ENCODE data around the gene DENND6B.
"Not testable (repeated sequence)": the region's sequence is repeated elsewhere in the genome, so short reads cannot be mapped to it uniquely, and the experiment has no call there.

Gene DENND6B

GRCh38 chr22:50338042-50338573, 11.3 kb upstream of the DENND6B start:
- peaks cover 3% of the 10 kb centered on the region for H3K4me1 ChIP-seq (ENCODE audit: control insufficient read depth, insufficient read depth, low read length)
- no peak for DNase-seq (ENCODE audit: low read depth)
- H3K4me3 ChIP-seq (ENCODE audit: low read length): no peak overlapping the region
- H3K9ac ChIP-seq (ENCODE audit: low read length): no peak overlapping the region
- no peaks in the 10 kb centered on the region for H3K27me3 ChIP-seq (replicated peaks; ENCODE audit: control insufficient read depth, insufficient read depth, low read length)
- H3K9me3 ChIP-seq (ENCODE audit: control insufficient read depth, low read length): no peaks in the 10 kb centered on the region
- no peaks in the 10 kb centered on the region for H3K36me3 ChIP-seq (ENCODE audit: control insufficient read depth, insufficient read depth, low read length, severe bottlenecking)

DNA sequence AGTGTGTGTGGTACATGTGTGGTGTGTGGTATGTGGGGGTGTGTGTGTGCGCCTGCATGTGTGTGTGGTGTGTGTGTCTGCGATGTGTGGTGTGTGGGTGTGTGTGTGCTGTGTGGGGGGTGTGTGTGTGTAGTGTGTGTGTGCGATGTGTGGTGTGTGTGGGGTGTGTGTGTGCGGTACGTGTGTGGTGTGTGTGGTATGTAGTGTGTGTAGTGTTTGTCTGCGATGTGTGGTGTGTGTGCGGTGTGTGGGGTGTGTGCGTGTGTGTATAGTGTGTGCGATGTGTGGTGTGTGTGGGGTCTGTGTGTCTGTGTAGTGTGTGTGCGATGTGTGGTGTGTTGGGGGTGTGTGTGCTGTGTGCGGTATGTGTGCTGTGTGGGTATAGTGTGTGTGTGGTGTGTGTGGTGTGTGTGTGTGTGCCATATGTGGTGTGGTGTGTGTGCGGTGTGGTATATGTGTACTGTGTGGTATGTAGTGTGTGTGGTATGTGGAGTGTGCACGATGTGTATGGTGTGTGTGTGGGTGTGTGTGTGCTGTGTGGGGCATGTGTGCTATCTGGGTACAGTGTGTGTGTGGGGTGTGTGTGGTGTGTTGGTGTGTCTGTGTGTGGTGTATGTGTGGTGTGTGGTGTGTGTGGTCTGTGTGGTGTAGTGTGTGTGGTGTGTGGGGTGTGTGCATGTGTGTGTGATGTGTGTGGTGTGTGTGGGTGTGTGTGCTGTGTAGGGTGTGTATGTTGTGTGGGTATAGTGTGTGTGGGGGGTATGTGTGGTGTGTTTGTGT, 10.6 kb upstream of the DENND6B start:
- Histone ChIP-seq H3K36me3 (ENCODE audit: control insufficient read depth, insufficient read depth, low read length, severe bottlenecking) (no peaks in the 10 kb centered on the region), H3K9ac (ENCODE audit: low read length) (no peak overlapping the region), H3K4me3 (ENCODE audit: low read length) (no peak overlapping the region), H3K4me1 (ENCODE audit: control insufficient read depth, insufficient read depth, low read length) (no peaks in the 10 kb centered on the region), H3K9me3 (ENCODE audit: control insufficient read depth, low read length) (no peaks in the 10 kb centered on the region), H3K27me3 (replicated peaks; ENCODE audit: control insufficient read depth, insufficient read depth, low read length) (no peaks in the 10 kb centered on the region)
- DNase-seq (ENCODE audit: low read depth): no peak

GRCh38 chr22:50334433-50334832, 7.6 kb upstream of the DENND6B start:
- H3K9me3 ChIP-seq (ENCODE audit: control insufficient read depth, low read length); H3K9ac ChIP-seq (ENCODE audit: low read length); H3K4me1 ChIP-seq (ENCODE audit: control insufficient read depth, insufficient read depth, low read length); H3K36me3 ChIP-seq (ENCODE audit: control insufficient read depth, insufficient read depth, low read length, severe bottlenecking); H3K27me3 ChIP-seq (replicated peaks; ENCODE audit: control insufficient read depth, insufficient read depth, low read length); DNase-seq (ENCODE audit: low read depth); H3K4me3 ChIP-seq (ENCODE audit: low read length): not testable (repeated sequence)

GRCh38 chr22:50329236-50329635, 2.4 kb upstream of the DENND6B start:
- no peak overlapping the region for H3K4me3 ChIP-seq (ENCODE audit: low read length)
- no peaks in the 10 kb centered on the region for H3K27me3 ChIP-seq (replicated peaks; ENCODE audit: control insufficient read depth, insufficient read depth, low read length)
- DNase-seq (ENCODE audit: low read depth): peak; percentile 28
- H3K36me3 ChIP-seq (ENCODE audit: control insufficient read depth, insufficient read depth, low read length, severe bottlenecking): no peaks in the 10 kb centered on the region
- H3K4me1 ChIP-seq (ENCODE audit: control insufficient read depth, insufficient read depth, low read length): peaks cover 12% of the 10 kb centered on the region
- H3K9me3 ChIP-seq (ENCODE audit: control insufficient read depth, low read length): no peaks in the 10 kb centered on the region
- H3K9ac ChIP-seq (ENCODE audit: low read length): no peak overlapping the region

DNA sequence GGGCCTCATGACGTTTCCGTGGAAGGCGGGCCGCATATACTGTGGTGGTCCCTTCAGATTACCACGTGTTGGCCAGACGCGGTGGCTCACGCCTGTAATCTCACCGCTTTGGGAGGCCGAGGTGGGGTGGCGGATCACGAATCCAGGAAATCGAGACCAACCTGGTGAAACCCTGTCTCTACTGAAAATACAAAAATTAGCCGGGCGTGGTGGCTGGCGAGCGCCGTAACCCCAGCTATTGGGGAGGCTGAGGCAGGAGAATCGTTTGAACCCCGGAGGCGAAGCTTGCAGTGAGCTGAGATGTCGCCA, 853 bp upstream of the DENND6B start:
- H3K27me3 ChIP-seq (replicated peaks; ENCODE audit: control insufficient read depth, insufficient read depth, low read length): no peaks in the 10 kb centered on the region
- H3K9me3 ChIP-seq (ENCODE audit: control insufficient read depth, low read length): no peaks in the 10 kb centered on the region
- no peaks in the 10 kb centered on the region for H3K36me3 ChIP-seq (ENCODE audit: control insufficient read depth, insufficient read depth, low read length, severe bottlenecking)
- H3K9ac ChIP-seq (ENCODE audit: low read length): peak overlapping the region; percentile 98
- H3K4me1 ChIP-seq (ENCODE audit: control insufficient read depth, insufficient read depth, low read length): peaks cover 12% of the 10 kb centered on the region
- H3K4me3 ChIP-seq (ENCODE audit: low read length): peak overlapping the region; percentile 84
- no peak for DNase-seq (ENCODE audit: low read depth)

- DNase-seq (ENCODE audit: low read depth): no peak
- H3K4me3 ChIP-seq (ENCODE audit: low read length): peak overlapping the region; percentile 84
Measured at GRCh38 chr22:50326225-50326955, 422 bp downstream of the DENND6B start.

GRCh38 chr22:50325444-50326224, 1.2 kb downstream of the DENND6B start:
- H3K27me3 ChIP-seq (replicated peaks; ENCODE audit: control insufficient read depth, insufficient read depth, low read length): no peaks in the 10 kb centered on the region
- peaks cover 12% of the 10 kb centered on the region for H3K4me1 ChIP-seq (ENCODE audit: control insufficient read depth, insufficient read depth, low read length)
- no peaks in the 10 kb centered on the region for H3K9me3 ChIP-seq (ENCODE audit: control insufficient read depth, low read length)
- no peak for DNase-seq (ENCODE audit: low read depth)
- H3K36me3 ChIP-seq (ENCODE audit: control insufficient read depth, insufficient read depth, low read length, severe bottlenecking): no peaks in the 10 kb centered on the region
- peak overlapping the region; percentile 84 for H3K4me3 ChIP-seq (ENCODE audit: low read length)
- peak overlapping the region; percentile 98 for H3K9ac ChIP-seq (ENCODE audit: low read length)

More at GRCh38 chr22:50326225-50326955, 422 bp downstream of the DENND6B start:
- Histone ChIP-seq H3K27me3 (replicated peaks; ENCODE audit: control insufficient read depth, insufficient read depth, low read length) (no peaks in the 10 kb centered on the region), H3K4me1 (ENCODE audit: control insufficient read depth, insufficient read depth, low read length) (peaks cover 12% of the 10 kb centered on the region), H3K9me3 (ENCODE audit: control insufficient read depth, low read length) (no peaks in the 10 kb centered on the region), H3K9ac (ENCODE audit: low read length) (peak overlapping the region; percentile 98), H3K36me3 (ENCODE audit: control insufficient read depth, insufficient read depth, low read length, severe bottlenecking) (no peaks in the 10 kb centered on the region)

DNA sequence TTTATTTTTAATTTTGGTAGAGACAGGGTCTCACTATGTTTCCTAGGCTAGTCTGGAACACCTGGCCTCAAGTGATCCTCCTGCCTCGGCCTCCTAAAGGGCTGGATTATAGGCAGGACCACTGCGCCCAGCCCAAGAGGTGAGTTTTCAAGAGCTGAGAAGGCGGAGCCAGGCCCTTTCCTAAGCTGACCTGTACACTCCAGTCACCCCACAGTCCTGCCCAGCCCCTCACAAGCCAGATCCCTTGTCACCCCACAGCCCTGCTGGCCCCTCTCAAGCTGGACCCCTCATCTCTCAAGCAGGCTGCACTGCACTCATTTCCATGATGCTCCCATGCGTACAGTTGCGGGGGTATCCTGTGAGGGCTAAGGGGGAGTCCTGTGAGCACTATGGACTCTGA, 2.9 kb downstream of the DENND6B start:
- Histone ChIP-seq H3K4me3 (ENCODE audit: low read length) (no peak overlapping the region), H3K9me3 (ENCODE audit: control insufficient read depth, low read length) (no peaks in the 10 kb centered on the region), H3K27me3 (replicated peaks; ENCODE audit: control insufficient read depth, insufficient read depth, low read length) (no peaks in the 10 kb centered on the region), H3K9ac (ENCODE audit: low read length) (no peak overlapping the region), H3K36me3 (ENCODE audit: control insufficient read depth, insufficient read depth, low read length, severe bottlenecking) (no peaks in the 10 kb centered on the region), H3K4me1 (ENCODE audit: control insufficient read depth, insufficient read depth, low read length) (peaks cover 12% of the 10 kb centered on the region)
- DNase-seq (ENCODE audit: low read depth): no peak

- not testable (repeated sequence) for H3K9me3 ChIP-seq (ENCODE audit: control insufficient read depth, low read length); H3K9ac ChIP-seq (ENCODE audit: low read length); H3K4me3 ChIP-seq (ENCODE audit: low read length); H3K27me3 ChIP-seq (replicated peaks; ENCODE audit: control insufficient read depth, insufficient read depth, low read length); H3K36me3 ChIP-seq (ENCODE audit: control insufficient read depth, insufficient read depth, low read length, severe bottlenecking); DNase-seq (ENCODE audit: low read depth); H3K4me1 ChIP-seq (ENCODE audit: control insufficient read depth, insufficient read depth, low read length)
Measured at GRCh38 chr22:50322382-50323104, 4.3 kb downstream of the DENND6B start.

DNA sequence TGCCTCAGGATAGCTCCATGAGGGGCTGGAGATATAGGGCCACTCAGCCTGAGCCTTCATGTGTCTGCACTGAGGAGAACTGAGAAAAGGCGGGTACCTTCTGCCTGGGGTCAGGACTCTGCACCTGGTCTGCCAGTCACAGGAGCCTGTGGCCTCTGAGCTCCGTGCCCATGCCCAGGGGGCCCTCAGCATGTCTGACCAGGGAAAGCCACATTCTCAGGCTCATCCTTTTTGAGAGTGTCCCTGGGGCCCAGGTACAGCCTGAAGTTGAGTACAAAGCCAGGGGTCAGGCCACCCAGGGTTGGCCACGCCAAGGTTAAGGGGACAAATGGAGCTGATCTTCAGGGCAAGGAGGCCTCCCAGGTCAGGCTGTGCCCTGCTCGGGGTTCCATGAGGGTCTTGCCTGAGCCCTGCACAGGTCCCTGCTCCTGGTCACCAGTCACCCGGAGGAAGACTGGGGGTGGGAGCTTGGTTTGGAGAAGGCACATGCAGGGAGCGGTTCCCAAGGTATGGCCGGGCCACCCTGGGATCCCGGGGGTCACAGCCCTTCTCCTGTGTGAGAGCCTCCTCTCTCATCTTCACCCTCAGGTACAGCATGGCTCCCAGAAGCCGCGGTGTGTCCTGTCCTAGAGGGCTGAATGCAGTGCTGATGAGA, 6.0 kb downstream of the DENND6B start:
- Histone ChIP-seq H3K27me3 (replicated peaks; ENCODE audit: control insufficient read depth, insufficient read depth, low read length) (no peaks in the 10 kb centered on the region), H3K36me3 (ENCODE audit: control insufficient read depth, insufficient read depth, low read length, severe bottlenecking) (no peaks in the 10 kb centered on the region), H3K4me1 (ENCODE audit: control insufficient read depth, insufficient read depth, low read length) (no peaks in the 10 kb centered on the region), H3K4me3 (ENCODE audit: low read length) (no peak overlapping the region), H3K9me3 (ENCODE audit: control insufficient read depth, low read length) (no peaks in the 10 kb centered on the region), H3K9ac (ENCODE audit: low read length) (no peak overlapping the region)
- no peak for DNase-seq (ENCODE audit: low read depth)

All from adipocyte (in vitro differentiated cells).